NCI-H187 (cell line): ENCODE data around the gene RYR2.
"Not testable (repeated sequence)": the region's sequence is repeated elsewhere in the genome, so short reads cannot be mapped to it uniquely, and the experiment has no call there.

Experiments used
- DNase-seq, 2 experiments: peaks; one replicate each; lab custom pipeline; 2025; lab: John Stamatoyannopoulos, UW

The RYR2 gene

GRCh38 chr1:237146241-237146640, 104.3 kb downstream of the RYR2 start:
- no peak for DNase-seq

GRCh38 chr1:237149857-237150256, 107.9 kb downstream of the RYR2 start:
- no peak for DNase-seq

GRCh38 chr1:237151979-237152378, 110.0 kb downstream of the RYR2 start:
- DNase-seq, result not testable (repeated sequence)

GRCh38 chr1:237152506-237153335, 110.7 kb downstream of the RYR2 start:
- DNase-seq, result no peak

GRCh38 chr1:237154157-237154556, 112.2 kb downstream of the RYR2 start:
- no peak for DNase-seq

- DNase-seq, result no peak
Observed at GRCh38 chr1:237164406-237165352, 122.7 kb downstream of the RYR2 start.

- DNase-seq, result no peak
Observed at GRCh38 chr1:237166086-237166485, 124.1 kb downstream of the RYR2 start.

GRCh38 chr1:237166593-237167101, 124.7 kb downstream of the RYR2 start:
- no peak for DNase-seq

GRCh38 chr1:237170149-237170548, 128.2 kb downstream of the RYR2 start:
- no peak for DNase-seq

GRCh38 chr1:237171454-237172117, 129.6 kb downstream of the RYR2 start:
- DNase-seq, result no peak

GRCh38 chr1:237172118-237172485, 130.1 kb downstream of the RYR2 start:
- DNase-seq, result no peak

- DNase-seq, result no peak
Observed at GRCh38 chr1:237179503-237179902, 137.5 kb downstream of the RYR2 start.

GRCh38 chr1:237180256-237180655, 138.3 kb downstream of the RYR2 start:
- DNase-seq, result no peak

- no peak for DNase-seq
Observed at GRCh38 chr1:237181743-237182317, 139.8 kb downstream of the RYR2 start.

GRCh38 chr1:237183963-237184540, 142.1 kb downstream of the RYR2 start:
- DNase-seq, result no peak

- DNase-seq, result no peak
Observed at GRCh38 chr1:237186675-237187074, 144.7 kb downstream of the RYR2 start.

- no peak for DNase-seq
Observed at GRCh38 chr1:237187842-237188241, 145.9 kb downstream of the RYR2 start.

GRCh38 chr1:237191403-237191802, 149.4 kb downstream of the RYR2 start:
- no peak for DNase-seq

- DNase-seq, result no peak
Observed at GRCh38 chr1:237197470-237198425, 155.8 kb downstream of the RYR2 start.

GRCh38 chr1:237199026-237199425, 157.0 kb downstream of the RYR2 start:
- no peak for DNase-seq
